Activated CD8-positive, alpha-beta memory T cell treated with anti-CD3 and anti-CD28 coated beads, Interleukin-2, amount 50 U/mL, for 48 hours (primary cell): Measurements from ENCODE around the gene C8G.

ENCODE experiments used
- DNase-seq: peaks from one replicate; pipeline ENCODE4 v3.0.0-alpha.2; 2020

C8G gene

GRCh38 chr9:136944519-136945332 lies at the start of gene C8G, which contains the start of gene FBXW5:
Gene C8G, plus strand, starts transcription at chr9:136945243. Its CDS starts 78 bp downstream, at chr9:136945321.
Gene FBXW5, minus strand, starts transcription at chr9:136944738. Its CDS starts 655 bp downstream, at chr9:136944083.
- DNase-seq, result peak; percentile 99

GRCh38 chr9:136896027-136896426 lies 49.0 kb upstream of the C8G start:
- no peak for DNase-seq

GRCh38 chr9:136898483-136899100 lies 46.5 kb upstream of the C8G start:
- no peak for DNase-seq

- no peak for DNase-seq
Measured at GRCh38 chr9:136899196-136899595, 45.8 kb upstream of the C8G start.

GRCh38 chr9:136900556-136900955 lies 44.5 kb upstream of the C8G start:
- no peak for DNase-seq

GRCh38 chr9:136900988-136901515 lies 44.0 kb upstream of the C8G start:
- DNase-seq, result no peak

GRCh38 chr9:136901516-136902258 lies 43.4 kb upstream of the C8G start:
- DNase-seq, result peak; percentile 82

- DNase-seq, result peak; percentile 87
Measured at GRCh38 chr9:136902259-136902821, 42.7 kb upstream of the C8G start.

GRCh38 chr9:136903041-136903554 lies 41.9 kb upstream of the C8G start:
- DNase-seq, result no peak

GRCh38 chr9:136906266-136906665 lies 38.8 kb upstream of the C8G start:
- no peak for DNase-seq

GRCh38 chr9:136907011-136907914 lies 37.8 kb upstream of the C8G start:
- no peak for DNase-seq

- DNase-seq, result no peak
Measured at GRCh38 chr9:136910197-136910900, 34.7 kb upstream of the C8G start.

- DNase-seq, result no peak
Measured at GRCh38 chr9:136910901-136911245, 34.2 kb upstream of the C8G start.

GRCh38 chr9:136913701-136914438 lies 31.2 kb upstream of the C8G start:
- DNase-seq, result no peak

- no peak for DNase-seq
Measured at GRCh38 chr9:136915632-136916329, 29.3 kb upstream of the C8G start.

- no peak for DNase-seq
Measured at GRCh38 chr9:136916330-136917184, 28.5 kb upstream of the C8G start.

- no peak for DNase-seq
Measured at GRCh38 chr9:136917902-136918301, 27.1 kb upstream of the C8G start.

GRCh38 chr9:136920069-136920468 lies 25.0 kb upstream of the C8G start:
- no peak for DNase-seq
